Heart left ventricle (tissue), 13 donors: Measurements from ENCODE around the gene STK26.

Source experiments
- CTCF ChIP-seq, 12 donors: fragments of 200-600 bp; sonication (generic) in 4 of 12; IDR thresholded peaks; one replicate each; pipeline versions ENCODE4 v1.5.0 to v1.8.0; 2018 to 2022; ENCODE audit warnings: antibody characterized with exemption in 12 of 12, mild to moderate bottlenecking in 5 of 12
- POLR2A ChIP-seq, 2 donors: fragments of 450-650 bp; IDR thresholded peaks; one replicate each; pipeline ENCODE4 v1.6.1; 2017; ENCODE audit warnings: antibody characterized with exemption in 2 of 2, mild to moderate bottlenecking in 2 of 2, moderate library complexity in 2 of 2
- donor health status: ischemic (EF 13 %, LVEDD 7.1; RV severe dilation, severe dysfunction).
- donor health status: DM: no; HTN: yes; CAD: no.
- donor health status: DM: no; HTN: no; CAD: no.
- donor health status: ischemic (EF 25% LVEDD 6.9; RV normal size, moderate dysfunction).
- donor health status: ischemic (EF 25% LVEDD 5.7; RV mildly dilated, moderate dysfunction).
- donor health status: ischemic (EF 35%, LVEDD 5.7; RV mildly dilated, moderate dysfunction).
- donor health status: nonischemic (EF 11% LVEDD 7.7; RV severe dilation, severe dysfunction).
- donor health status: DM: yes; HTN: yes; CAD: no.
- donor health status: PGD.
- donor health status: ischemic (EF 29% LVEDD 5.4; RV normal size, mild dysfunction).
- donor health status: nonischemic (EF 23%, LVEDD 6.1; RV moderate dilation, normal function).

- TF ChIP-seq CTCF (IDR thresholded peaks at IDR 0.05) (no peak), POLR2A (IDR thresholded peaks at IDR 0.05) (no peak)
These were observed 34.9 kb upstream of the STK26 start for GRCh38 chrX:131988236-131988635.
